G401.6 (cell line): Measurements from ENCODE around the gene HRH3.

Experiments used
- FAIRE-seq: peaks from 2 replicates; lab custom pipeline; 2012; peaks lifted over from hg19 to GRCh38; lab: Jason Lieb, UNC

Gene HRH3

GRCh38 chr20:62219992-62220665 is at the start of gene HRH3:
Gene HRH3 (minus strand): TSS chr20:62220278. CDS start chr20:62219970, 308 bp downstream.
- FAIRE-seq: no peak

DNA sequence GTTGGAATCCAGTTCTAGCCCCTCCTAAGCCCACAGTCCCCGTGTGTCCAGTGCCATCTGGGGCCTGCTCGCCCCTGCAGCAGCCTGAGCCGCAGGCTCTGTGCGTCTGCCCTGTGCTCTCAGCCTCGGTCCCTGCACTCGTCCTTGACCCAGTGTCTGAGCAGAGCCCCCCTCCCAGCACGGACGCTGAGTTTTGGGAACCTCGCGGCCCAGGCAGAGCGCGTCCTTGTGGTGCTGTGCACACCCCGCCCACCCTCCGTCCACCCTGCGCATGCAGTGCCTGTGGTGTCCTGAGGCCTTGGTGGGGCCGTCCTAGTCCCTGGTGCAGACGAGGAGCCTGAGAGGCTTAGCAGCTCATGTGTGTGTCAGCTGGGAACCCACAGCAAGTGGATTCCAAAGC is 49.8 kb upstream of the HRH3 start:
- no peak for FAIRE-seq

- no peak for FAIRE-seq
These were observed 49.3 kb upstream of the HRH3 start for GRCh38 chr20:62269378-62269777.

DNA sequence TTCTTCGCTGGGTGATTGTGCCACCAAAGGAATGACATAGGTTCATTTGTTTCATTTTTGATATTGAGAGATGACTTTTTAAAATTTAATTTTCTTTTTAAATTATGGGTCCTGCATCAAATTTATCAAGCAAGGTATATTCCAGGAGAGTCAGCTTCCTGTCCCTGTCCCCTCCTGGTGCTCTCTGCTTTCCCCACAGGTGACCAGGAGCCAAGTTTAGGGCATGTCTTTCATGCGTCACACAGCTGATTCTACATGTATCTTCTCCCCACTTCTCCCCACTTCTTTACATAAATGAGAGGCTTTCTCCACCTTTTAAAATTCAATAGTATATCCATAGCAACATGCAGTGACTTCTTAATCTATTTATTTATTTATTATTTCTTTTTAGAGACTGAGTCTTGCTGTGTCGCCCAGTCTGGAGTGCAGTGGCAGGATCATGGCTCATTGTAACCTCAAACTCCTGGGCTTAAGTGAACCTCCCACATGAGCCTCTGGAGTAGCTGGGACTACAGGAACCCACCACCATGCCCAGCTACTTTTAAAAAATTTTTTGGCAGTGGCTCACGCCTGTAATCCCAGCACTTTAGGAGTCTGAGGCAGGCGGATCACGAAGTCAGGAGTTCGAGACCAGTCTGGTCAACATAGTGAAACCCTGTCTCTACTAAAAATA is 48.3 kb upstream of the HRH3 start:
- no peak for FAIRE-seq

DNA sequence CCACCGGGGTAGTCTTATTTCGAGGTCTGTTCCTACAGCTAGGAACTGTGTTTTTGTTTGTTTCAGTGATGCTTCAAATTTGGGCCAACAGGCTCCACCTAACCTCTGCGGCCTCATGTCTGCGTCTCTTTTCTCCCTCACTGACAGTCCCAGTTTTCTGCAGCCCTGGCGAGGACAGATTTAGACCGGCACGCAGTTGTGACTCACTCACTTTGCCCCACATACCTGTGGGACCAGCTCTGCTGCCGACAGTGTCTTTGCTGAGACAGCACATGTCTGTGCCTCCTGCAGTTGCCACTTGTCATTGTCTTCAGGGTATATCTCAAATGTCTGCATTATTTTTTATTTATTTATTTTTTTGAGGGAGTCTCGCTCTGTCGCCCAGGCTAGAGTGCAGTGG is 47.5 kb upstream of the HRH3 start:
- no peak for FAIRE-seq

DNA sequence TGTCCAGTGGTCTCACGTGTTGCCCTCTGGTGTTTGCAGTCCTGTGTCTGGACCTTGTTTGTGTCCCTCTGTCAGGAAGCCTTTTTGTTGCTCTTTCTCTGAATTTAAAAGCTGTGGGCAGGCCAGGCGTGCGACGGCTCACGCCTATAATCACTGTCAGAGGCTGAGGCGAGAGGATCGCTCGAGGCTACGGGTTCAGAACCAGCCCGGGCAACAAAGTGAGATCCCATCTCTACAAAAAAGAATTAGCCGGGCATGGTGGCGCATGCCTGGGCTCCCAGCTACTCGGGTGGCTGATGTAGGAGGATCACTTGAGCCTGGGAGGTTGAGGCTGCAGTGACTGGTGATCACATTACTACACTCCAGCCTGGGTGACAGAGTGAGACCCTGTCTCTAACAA is 46.8 kb upstream of the HRH3 start:
- FAIRE-seq: no peak

GRCh38 chr20:62266340-62266739 is 46.3 kb upstream of the HRH3 start:
- FAIRE-seq: no peak

DNA sequence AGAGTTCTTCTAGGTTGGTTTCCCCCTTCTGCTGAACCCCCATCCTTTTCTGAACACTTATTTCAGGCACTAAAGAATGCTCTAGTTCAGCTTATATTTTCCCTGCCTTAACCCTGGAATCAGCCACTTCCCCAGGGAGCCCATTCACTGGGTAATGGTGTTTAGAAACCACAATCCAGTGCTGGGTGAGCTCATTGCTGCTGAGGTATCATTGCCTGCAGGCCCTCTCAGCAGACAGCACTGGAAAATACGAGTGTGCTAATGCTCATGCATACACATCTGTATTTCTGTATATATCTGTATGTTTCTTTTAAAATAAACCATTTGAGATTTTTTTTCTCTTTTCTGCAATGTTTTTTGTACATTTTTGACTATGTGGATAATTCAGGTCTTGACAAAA is 45.3 kb upstream of the HRH3 start:
- no peak for FAIRE-seq

- FAIRE-seq: no peak
These were observed 43.3 kb upstream of the HRH3 start for GRCh38 chr20:62263396-62263795.

DNA sequence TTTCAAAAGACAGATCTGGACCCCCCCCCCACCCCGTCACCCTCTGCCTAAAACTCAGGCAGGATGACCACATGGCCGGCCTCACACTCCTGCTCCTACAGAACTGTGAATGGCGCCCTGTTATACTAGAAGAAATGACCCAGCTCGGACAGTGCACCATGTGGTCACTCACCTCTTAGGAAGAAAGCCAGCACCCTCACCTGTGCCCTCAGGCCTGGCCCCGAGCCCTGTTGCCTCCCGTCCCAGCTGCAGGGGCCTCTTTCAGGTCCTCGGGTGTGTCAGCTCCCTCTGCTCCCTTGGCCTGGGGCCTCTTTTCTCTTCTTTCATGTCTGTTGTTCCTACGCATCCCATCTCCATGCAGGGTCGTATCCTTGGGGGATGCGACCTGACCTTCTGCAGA is 42.0 kb upstream of the HRH3 start:
- FAIRE-seq: no peak

DNA sequence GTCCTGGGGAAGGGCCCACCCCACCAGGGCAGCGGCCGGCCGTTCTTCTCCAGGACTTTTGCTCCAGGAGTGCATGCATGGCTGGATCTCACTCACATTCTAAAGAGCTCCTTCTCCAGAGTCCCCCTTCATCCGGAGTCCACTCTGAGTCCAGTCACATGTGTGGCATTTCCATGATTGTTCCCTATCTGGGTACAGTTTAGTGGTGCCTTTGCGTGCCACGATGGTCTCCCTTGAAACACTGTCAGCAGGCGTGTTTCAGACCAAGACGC is 39.2 kb upstream of the HRH3 start:
- FAIRE-seq: no peak

DNA sequence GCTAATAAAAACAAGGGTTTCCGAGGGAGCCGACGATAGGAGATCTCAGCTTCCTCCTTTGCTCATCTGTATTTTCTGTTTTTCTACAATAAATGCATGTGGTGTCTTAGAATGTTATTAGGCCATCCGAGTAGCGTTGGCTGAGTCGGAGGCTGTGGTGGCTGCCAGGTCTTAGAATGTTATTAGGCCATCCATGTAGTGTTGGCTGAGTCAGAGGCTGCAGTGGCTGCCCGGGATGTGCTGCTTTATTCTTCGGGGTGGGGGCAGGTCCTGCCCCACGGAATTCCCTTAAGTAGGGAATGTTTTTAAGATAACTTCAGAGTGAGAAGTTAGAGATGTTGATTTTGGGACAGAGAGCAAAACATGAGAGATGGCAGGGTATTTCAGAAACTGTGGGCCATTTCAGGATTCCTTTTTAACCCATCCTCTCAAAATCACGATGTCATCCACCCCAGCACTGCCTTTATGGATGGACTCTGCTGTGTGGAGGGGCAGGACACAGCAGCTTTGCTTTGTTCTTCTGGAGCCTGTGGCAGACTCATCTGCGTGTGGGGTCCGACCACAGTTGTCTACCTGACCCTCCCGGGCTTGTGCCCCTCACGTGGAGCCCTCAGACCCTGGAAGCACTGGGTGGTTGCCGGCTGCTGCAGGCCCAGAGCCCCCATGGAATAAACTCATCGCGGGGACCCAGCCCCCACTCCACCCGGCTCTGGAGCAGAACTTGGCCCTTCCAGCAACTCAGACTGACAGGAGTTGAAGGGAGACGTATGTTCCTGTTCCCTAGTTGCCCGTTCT is 38.6 kb upstream of the HRH3 start:
- FAIRE-seq: no peak

GRCh38 chr20:62255976-62256375 is 35.9 kb upstream of the HRH3 start:
- FAIRE-seq: no peak

GRCh38 chr20:62254021-62254724 is 34.1 kb upstream of the HRH3 start:
- FAIRE-seq: no peak

- no peak for FAIRE-seq
These were observed 33.3 kb upstream of the HRH3 start for GRCh38 chr20:62253398-62253797.

- no peak for FAIRE-seq
These were observed 32.4 kb upstream of the HRH3 start for GRCh38 chr20:62252342-62252966.

- FAIRE-seq: no peak
These were observed 28.9 kb upstream of the HRH3 start for GRCh38 chr20:62248890-62249560.

GRCh38 chr20:62246872-62247652 is 27.0 kb upstream of the HRH3 start:
- FAIRE-seq: no peak

GRCh38 chr20:62246431-62246830 is 26.4 kb upstream of the HRH3 start:
- FAIRE-seq: no peak

- no peak for FAIRE-seq
These were observed 25.8 kb upstream of the HRH3 start for GRCh38 chr20:62245911-62246280.

DNA sequence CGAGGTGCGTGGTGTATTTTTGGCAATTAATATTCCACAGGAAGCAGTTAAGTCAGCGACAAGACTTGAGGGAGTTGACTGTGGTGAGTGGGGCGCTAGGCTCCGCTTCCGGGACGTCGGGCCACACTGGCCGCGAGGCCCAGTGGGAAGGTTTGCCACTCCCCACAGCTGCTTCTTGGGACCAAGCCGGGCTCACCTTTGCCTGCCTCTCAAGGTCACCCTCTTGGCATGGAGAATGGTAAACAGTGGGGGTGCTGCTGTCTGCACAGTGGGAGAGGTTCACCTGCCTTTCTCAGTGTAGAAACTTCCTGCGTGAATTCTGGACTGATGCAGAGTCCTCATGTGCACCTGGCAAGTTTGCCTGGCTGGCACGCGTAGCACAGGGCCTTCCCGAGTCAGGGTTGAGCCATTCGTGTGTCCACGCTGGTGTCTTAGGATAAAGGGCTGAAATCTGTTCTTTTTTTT is 24.6 kb upstream of the HRH3 start:
- FAIRE-seq: no peak
